GM18867 (cell line): ENCODE results near the gene PARD3B.
A peak's percentile ranks its signal among the peaks of the same experiment; 100 is the strongest.

Experiments used
- ATAC-seq: cut with Tn5 transposase; IDR thresholded peaks from one replicate; pipeline ENCODE4 v1.9.1; 2021; ENCODE audit warnings: mild to moderate bottlenecking, moderate library complexity; ENCODE audit not compliant: unreplicated experiment

The PARD3B gene

DNA sequence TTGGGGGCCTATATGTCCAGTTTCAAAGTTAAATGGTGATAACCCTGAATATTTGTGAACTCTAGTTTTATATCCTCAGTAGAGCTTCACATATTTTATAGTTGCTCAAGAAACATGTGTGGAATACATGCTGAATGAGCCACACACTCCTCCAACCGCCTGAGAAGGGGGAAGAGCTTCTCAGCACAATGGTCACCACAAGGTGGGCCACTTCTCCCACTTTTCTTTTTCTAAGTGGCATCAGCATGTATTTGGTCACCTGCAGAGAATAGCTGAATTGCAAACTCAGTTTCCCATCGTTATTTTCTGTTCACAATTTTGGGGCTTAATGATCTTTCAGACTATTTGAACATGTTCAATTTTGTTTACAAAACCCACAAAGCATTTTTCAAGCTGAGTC is 340.5 kb downstream of the PARD3B start:
- ATAC-seq = no peak

DNA sequence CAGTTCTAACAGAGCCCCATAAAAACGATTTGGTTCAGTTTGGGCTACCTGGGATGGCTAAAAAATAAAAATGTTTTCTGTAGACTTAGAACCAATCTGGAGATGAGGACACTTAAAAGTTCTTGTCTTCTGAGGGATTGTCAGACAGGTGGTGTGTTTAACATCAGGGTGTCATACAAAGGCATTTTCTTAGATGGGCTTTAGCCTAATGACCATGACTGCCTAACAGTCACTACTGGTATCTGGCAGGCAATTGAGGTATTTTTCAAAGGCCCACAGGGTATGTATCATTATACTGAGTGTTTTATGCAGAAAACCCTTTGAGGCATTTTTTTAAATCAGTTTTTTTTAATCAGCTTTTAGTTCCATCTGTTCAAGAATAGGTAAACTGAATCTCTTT is 341.4 kb downstream of the PARD3B start:
- no peak for ATAC-seq

DNA sequence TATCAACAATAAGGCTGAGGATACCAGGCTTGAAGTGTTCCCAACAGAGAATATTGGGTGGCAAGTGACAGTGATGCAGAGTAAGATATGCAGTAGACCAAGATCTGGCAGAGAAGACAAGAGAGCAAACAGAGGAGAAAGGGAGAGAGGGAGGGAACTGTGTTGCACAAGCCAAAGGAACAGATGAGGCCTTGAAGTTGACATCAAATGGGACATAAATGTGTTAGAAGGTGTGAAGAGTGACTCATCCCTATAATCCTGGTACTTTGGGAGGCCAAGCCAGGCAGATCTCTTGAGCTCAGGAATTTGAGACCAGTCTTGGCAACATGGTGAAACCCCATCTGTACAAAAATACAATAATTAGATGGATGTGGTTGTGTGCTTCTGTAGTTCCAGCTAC is 342.9 kb downstream of the PARD3B start:
- no peak for ATAC-seq

DNA sequence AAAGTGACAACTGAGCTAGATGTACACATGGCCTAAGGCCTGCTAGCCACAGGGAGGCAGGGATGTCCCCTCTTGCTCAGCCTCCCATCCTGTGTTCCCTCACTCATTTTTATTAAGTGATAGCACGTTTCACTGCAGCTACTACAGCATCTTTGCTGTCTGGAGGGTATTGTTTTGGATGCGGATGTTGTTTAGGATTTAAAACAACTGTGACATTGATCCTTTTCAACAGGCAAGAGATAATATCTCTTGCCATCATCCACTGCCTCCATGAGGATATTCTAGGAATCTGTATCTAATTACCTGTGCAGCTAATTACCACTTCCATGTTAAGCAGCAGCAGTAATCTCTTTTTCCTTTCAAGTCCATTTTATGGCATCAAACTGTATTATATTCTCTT is 345.4 kb downstream of the PARD3B start:
- no peak for ATAC-seq

DNA sequence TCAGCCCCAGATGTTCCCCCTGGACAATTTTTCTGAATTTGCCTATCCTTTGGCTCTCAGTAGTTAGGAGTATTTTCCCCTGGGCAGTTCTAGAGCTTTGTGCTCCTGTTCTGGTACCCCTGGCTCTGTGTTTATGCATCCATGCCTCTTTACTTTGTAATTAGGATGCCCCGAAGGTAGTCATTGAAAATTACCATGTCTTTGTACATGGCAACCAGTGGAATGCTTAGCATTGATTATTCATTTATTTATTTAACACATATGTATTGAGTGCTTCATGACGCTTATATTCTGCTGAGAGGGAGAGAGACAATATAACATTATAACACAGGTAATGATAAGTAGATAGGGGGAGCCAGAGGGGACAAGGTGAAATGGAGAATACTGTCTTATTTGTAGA is 346.5 kb downstream of the PARD3B start:
- no peak for ATAC-seq

DNA sequence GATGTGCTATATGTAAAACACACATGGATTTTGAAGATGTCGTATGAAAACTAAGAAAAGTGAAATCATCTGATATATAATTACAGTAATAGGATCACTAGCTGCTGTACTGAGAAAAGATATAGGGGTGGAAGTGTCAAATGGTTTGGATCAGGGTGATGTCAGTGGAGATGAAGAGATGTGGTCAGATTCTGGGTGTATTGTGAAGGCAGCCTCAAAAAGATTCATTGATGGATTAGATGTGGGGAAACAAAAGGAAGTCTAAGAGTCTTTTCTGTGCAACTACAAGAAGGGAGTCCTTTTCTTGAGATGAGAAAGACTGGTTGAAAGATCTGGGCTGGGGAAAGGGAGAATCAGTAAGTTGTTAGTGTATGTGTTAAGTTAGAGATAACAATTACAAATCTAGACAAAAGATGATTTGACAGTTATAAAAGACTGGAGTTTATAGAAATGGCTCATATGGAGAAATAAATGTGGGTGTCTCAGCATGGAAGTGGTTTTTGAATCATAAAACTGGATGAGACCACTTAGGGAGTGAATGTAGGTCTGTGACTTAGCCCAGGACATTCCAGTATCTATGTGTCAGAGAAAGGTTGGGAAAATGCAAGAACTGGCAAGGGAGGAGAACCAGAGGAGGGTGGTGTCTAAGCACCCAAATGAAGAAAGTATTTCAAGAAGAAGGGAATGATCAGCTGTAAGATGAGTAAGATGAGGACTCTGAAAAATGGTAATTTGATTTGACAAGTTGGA is 347.4 kb downstream of the PARD3B start:
- ATAC-seq = no peak

DNA sequence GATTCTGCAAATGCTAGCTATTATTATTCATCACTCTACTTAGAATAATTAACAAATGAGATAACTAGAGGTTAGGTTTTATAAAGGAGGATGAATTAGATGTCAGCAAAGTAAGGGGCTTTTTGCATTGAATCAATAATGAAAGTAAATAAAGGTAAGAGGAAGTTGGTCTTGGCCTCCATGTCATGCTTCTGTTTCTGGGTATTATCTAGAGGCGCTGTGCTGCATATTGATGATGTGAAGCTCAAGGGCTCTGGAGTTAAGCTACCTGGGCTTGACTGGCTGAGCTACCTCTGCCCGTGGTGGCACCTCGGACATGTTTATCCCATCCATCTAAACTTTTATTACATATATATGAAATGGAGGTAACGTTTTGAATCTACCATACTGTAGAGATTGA is 350.9 kb downstream of the PARD3B start:
- peak; percentile 66 for ATAC-seq

DNA sequence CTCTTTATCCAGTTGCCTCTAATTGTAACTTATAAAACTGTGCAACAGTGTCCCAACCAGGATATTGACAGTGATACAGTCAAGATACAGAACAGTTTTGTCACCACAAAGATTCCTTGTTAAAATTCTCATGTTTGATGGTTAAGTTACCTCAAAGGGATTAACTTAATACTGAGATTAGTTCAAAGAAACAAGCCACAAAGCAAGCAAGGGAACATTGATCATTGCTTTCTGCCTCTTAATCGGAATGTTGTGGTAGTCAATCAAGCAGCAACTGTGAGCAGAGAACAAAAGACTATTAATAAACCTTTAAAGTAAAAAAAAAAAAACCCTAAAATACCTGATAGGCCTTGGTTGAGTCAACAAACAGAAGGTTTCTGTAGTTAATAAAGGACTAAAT is 352.3 kb downstream of the PARD3B start:
- no peak for ATAC-seq

DNA sequence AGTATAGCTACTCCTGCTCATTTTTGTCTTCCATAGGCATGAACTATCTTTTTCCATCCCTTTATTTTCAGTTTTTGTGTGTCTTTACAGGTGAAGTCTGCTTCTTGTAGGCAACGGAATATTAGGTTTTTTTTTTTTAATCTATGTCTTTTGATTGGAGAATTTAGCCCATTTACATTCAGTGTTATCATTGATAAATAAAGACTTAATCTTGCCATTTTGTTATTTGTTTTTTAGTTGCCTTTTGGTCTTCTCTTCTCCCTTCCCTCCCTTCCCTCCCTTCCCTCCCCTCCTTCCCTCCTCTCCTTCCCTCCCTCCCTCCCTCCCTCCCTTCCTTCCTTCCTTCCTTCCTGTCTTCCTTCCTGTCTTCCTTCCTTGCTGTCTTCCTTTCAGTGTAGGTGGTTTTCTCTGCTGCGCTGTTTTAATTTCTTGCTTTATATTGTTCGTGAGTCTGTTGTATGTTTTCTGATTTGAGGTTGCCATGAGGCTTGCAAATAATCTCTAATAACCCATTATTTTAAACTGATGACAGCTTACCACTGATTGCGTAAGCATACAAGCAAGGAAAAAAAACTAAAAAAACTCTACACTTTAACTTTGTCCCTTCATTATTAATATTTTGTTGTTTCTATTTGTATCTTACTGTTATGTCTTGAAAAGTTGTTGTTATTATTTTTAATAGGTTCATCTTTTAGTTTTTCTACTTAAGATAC is 353.8 kb downstream of the PARD3B start:
- no peak for ATAC-seq

DNA sequence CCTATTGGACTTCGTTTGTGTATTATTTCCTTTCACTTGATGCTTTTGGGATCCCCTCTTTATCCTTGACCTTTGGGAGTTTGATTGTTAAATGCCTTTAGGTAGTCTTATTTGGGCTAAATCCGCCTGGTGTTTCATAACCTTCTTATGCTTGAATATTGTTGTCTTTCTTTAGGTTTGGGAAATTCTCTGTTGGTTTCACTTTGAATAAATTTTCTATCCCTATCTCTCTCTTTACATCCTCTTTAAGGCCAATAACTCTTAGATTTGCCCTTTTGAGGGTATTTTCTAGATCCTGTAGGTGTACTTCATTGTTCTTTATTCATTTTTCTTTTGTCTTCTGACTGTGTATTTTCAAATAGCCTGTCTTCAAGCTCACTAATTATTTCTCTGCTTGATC is 354.7 kb downstream of the PARD3B start:
- no peak for ATAC-seq

DNA sequence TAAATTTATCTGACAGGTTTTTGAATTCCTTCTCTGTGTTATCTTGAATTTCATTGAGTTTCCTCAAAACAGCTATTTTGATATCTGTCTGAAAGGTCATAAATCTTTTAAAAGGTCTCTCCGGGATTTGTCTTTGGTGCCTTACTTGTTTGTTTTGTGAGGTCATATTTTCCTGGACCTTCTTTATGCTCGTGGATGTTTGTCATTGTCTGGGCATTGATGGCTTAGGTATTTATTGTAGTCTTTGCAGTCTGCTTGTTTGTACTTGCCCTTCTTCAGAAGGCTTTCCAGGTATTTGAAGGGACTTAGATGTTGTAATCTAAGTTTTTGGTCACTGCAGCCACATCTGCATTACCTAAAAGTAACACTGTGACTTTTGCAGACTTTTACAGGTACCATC is 355.2 kb downstream of the PARD3B start:
- ATAC-seq = no peak

DNA sequence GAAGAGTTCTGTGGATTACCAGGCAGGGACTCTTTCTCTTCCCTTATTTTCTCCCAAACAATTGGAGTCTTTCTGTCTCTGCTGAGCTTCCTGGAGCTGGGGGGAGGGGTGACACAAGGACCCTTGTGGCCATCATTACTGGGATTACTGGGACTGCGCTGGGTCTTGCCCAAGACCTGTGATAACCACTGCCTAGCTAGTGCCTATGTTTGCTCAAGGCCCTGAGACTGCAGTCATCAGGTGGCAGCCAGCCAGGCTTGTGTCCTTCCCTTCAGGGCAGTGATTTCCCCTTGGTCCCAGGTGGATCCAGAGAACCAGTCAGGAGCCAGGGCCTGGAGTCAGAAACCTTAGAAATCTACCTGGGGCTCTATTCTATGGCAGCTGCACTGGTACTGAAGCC is 355.6 kb downstream of the PARD3B start:
- ATAC-seq = no peak

DNA sequence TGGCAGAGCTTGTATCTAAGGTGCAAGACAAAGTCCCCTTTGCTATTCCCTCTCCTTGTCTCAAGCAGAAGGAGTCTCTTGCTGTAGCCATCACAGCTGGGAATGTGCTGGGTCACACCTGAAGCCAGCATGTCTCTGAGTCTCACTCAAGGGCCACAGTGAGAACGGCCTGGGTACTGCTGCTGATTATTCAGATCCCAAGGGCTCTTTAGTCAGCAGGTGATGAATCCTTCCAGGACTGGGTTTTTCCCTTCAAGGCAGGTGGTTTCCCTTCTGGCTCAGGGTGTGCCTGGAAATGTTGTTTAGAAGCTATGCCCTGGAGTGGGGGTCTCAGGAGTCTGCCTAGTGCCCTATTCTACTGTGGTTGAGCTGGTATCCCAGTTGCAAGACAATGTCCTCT is 356.3 kb downstream of the PARD3B start:
- no peak for ATAC-seq

DNA sequence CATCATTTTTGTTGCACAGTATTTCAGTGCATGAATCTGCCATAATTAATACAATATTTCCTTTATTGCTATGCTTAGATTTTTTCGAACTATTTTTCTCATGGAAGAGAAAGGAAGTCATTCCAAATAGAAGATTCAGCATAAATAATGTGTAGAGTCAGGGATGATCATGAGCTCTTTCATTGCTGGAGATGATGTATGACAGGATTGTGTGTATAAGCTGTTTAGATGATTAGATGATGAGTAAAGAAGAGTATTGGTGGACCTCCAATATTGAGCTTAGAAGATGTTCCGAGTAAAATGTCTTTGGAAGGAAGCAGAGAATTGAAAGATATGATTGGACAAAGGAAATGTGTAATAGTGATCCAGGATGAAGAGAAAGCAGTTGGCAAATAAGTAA is 364.5 kb downstream of the PARD3B start:
- no peak for ATAC-seq

DNA sequence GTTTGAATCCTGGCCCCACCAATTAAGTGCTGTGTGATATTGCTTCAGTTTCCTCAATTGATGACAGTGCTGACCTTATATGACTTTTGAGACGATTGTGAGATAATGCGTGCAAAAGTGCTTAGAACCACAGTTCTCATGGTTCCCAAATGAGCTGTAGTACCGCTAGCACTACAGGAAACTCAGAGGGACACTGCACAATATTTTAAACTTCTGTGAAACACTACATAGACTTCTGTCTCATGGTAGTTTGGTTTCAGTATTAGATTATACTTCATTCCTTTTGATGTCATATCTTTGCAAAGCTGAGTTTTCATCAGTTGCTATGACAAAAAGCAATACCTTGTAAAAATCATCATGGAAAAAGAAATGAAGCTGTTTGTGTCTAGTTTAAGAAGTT is 368.0 kb downstream of the PARD3B start:
- ATAC-seq = no peak

DNA sequence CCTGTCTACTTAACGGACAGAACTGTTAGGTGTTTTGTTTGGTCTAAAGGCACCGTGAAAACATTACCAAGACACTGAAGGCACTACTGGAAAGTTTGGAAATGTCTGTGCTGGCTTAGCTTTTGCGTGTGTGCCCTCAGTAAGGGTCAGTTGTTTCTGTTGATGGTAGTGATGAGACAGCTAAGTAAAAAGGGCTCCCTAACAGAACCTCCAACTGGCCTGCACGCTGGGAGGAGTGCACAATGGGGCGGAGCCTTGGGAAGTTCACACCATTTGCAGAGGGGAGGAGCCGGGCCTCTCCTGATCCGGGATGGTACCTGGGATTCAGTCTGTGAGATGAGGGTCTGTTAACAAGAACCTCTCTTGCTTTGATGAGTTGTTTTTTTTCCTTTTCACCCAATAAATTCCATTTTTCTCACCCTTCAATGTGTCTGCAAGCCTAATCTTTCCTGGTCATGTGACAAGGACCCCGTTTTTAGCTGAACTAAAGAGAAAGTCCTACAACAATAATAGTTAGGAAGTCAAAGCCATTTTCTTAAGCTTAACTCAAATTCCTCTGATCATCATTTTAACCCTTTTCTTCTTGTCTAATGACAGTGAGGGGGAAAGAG is 368.7 kb downstream of the PARD3B start:
- no peak for ATAC-seq

DNA sequence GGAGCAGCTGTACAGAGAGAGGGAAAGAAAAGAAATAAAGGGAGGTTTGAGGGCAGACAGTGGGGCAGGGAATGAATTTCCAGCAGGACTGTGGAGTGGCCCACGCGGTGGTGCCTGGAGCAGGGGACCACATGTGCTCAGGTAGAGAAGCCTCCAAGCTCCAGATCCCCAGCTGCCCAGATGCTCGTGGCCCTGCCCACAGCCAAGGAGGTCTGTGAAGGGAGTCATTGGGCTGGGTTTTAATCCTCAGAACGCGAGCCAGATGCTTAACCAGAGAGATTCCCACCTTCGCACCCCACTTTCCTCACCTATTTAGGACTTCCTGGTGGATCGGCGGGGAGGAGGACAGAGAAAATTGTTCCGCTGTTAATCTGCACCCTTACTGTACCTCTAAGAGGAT is 369.4 kb downstream of the PARD3B start:
- ATAC-seq = no peak

DNA sequence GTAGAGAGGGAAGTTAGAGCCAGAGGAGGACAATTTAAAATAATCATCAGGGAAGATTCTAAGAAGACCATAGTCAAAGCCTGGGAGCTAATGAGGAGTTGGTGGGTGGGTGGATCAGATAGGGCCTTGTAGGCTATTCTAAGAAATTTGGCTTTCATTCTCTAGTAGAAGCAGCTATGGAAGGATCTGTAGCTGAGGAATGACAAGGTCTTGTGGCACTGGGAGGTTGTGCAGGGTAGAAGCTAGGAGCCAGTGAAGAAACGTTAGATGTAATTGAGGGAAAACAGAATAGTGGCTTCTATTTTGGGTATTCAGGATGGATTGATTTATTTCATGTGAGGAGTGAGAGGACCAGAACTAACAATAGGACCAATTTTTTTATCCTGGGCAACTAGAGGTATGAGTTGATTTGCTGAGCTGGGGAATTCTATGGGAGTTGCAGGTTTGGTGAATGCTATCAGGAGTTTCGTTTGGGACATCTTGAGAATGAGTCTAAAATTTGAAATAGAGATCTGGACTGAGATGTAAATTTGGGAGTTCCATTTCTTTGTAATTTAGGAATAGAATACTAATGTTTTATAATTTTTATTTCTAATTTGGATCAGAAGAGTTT is 371.9 kb downstream of the PARD3B start:
- ATAC-seq = no peak

DNA sequence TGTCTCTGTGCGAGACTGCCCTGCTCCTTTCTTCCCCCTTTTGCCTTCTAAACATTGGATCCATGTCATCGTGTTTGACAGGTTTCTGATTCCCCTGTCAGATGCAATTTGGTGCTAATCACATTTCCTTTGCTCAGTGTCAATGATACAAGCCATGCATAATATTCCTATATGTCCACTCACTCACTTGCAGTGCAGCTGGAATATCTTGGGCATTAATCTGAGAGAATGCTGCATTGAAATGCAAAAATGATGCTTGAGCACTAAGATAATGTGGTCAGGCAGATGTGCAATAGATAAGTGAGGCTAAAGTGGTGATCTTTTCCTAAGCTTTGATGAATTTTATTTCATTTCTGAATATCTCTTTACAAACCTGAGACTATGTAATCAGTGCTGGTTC is 375.5 kb downstream of the PARD3B start:
- no peak for ATAC-seq

DNA sequence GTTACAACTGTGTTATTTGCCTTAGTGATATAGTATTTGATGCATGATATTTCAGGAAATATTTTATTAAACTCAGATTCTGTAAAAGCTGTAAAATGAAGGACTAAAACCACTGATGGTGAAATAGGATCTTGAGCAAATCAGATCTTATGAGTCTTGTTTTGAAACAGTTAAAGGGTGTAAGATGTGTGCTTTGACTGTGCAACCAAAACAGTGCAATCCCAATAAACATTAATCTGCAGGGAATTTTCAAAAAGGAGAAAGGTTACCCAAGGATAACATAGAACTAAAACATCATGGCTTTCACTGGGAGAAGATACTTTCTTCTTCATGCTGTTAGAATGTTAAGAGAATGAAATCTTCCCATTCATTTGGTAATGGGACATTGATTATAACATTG is 378.7 kb downstream of the PARD3B start:
- no peak for ATAC-seq

DNA sequence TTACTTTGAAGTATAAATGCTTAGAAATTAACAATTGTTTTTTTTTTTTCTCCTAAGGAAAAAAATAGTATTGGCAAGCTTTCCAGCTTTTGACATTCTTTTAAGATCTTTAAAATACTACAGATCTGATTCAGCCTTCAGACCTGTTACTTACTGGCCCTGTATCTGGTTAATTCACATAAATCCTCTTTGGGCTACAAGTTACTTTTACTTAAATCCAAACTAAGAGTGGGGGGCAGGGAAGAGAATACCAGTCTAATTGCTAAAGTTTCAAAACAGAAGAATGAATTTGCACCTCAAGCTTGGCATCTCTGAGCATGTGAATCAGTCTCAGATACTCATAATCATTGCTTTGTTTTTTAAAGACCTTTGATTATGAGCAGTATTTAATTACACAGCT is 386.3 kb downstream of the PARD3B start:
- ATAC-seq = no peak
